Endothelial cell of hepatic sinusoid (primary cell): ENCODE results near the gene HOXA13.

Experiments used
- in situ Hi-C: cut with HindIII; loops from 2 replicates; pipeline ENCODE4 v1.10.0; 2017; ENCODE audit warnings: low sequenced_read_pairs

Gene HOXA13

DNA sequence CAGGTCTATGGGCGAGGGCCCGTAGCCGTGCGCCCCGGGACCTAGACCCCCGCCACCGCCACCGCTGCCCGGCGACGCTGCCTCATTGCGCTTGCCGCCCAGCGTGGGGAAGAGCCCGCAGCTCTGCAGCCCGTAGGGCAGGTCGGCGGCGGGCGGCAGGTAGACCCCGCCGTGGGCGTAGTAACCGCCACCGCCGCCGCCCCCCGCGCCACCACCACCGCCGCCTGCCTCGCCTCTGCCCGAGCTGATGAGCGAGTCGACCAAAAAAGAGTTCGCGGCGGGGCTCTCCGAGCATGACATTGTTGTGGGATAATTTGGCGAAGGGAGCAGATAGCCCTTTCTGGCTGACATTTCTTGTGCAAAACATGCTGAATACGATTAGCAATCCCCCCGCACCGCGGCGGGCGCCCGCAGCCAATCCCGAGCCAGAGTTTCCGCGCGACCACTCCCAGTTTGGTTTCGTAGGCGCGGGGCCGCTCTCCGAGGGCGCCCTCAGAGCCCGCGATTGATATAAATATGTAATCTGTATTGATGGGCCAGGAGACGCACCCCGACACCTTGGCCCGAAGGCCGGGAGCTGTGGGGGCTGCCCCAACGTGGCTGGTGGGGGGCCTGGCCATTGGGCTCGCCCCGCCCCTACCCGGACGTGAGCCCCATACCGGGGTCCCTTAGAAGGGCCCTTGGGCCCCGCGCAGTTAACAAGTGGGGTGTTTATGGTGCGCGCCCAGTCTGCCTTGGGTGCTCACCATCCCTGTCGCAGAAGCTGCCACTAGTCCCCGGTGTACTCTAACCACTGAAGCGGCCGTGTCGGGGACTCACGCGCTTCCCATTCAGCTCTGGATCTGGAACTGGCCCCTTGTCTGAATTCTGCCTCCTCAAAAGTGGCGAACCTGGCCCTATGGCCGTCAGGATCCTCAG, 25.7 kb downstream of the HOXA13 start, which contains the start of gene HOXA10:
Gene HOXA10 (minus strand): TSS at position 365 of the 918 bp plus-strand sequence. CDS start 14 bp downstream, at position 351.
- in situ Hi-C loops = loop anchor here (25.0 kb wide), 1 partner anchor 1287 kb away; no protein-coding TSS in a partner anchor

DNA sequence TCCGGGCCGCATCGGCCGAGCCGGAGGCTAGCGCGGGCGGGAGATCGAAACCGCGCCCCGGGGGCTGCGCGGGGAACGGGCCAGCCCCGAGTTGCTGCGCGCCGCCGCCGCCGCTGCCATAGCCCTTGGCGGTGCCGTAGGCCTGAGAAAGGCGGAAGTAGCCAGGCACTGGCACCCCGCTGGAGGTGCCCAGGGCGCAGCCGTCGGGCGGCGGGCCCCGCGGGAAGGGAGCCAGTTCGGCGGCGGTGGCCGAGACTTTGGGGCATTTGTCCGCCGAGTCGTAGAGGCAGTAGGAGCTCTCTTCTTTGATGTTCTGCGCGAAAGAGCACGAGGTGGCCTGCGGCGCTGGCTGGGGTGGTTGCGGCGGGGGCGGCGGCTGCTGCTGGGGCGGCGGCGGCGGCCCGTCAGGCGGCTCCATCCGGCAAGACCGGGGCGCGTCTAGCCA, 26.4 kb downstream of the HOXA13 start:
- in situ Hi-C loops = loop anchor here (25.0 kb wide), 1 partner anchor 1286 kb away; no protein-coding TSS in a partner anchor

GRCh38 chr7:27172823-27173510, 26.9 kb downstream of the HOXA13 start:
- in situ Hi-C loops = loop anchor here (25.0 kb wide), 1 partner anchor 1286 kb away; no protein-coding TSS in a partner anchor

DNA sequence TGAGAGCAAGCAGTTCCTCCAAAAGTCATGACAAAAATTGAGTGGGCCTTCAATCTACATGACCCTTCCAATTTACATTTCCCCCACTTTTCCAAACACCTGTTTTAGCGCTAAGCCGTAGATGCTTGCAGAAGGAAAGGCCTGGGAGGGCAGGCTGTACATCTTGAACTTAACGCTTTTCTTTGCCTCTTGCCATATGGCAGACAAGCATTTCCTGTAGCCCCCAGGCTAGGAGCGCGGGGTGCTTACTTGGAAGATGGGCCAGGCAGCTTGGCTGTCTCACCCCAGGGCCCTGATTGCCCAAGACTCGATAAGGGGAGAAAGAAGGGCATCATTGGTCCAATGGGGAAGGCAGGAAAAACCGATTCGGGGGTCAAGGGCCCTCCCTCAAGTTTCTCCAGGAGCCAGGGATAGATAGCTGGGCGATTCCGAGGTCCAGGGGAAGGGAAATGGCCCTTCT, 27.5 kb downstream of the HOXA13 start:
- in situ Hi-C loops = loop anchor here (25.0 kb wide), 1 partner anchor 1285 kb away; no protein-coding TSS in a partner anchor

DNA sequence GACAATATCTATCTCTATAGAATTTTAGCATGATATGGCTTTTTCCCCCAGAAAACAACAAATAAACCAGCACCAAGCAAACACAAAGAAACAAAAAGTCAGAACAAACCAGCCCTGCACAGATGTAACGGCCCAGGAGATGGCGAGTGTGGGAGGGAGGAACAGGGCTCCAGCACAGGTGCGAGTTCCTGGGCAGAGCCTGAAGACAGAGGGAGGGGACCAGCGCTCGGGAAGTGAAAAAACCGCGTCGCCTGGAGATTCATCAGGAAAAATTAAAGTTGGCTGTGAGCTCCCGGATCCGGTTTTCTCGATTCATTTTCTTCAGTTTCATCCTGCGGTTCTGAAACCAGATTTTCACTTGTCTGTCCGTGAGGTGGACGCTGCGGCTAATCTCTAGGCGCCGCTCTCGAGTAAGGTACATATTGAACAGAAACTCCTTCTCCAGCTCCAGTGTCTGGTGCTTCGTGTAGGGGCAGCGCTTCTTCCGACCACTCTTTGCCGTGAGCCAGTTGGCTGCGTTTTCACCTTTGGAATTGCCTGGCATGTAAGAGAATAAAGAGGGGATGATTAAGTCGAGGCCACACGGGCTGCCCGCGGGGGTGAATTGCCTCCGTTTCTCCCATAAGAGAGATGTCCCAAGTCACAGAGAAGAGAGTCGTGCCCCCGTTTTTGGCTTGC, 28.1 kb downstream of the HOXA13 start:
- in situ Hi-C loops = loop anchor here (25.0 kb wide), 1 partner anchor 1284 kb away; no protein-coding TSS in a partner anchor

DNA sequence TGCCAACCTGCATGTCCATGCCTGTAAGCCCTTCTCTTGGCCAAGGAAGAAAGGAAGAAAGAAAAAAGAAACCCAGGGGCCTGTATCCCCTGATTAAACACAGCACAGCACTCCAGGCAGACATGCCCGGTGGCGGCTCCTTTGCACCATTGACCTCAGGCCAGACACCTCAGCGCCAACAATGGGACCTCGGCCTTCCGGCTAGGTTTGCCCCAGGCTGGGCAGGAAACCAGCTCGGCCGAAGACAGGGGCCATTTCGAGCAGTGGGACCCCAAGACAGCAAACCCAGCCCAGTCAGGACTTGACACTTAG, 28.6 kb downstream of the HOXA13 start:
- in situ Hi-C loops = loop anchor here (25.0 kb wide), 1 partner anchor 1284 kb away; no protein-coding TSS in a partner anchor

DNA sequence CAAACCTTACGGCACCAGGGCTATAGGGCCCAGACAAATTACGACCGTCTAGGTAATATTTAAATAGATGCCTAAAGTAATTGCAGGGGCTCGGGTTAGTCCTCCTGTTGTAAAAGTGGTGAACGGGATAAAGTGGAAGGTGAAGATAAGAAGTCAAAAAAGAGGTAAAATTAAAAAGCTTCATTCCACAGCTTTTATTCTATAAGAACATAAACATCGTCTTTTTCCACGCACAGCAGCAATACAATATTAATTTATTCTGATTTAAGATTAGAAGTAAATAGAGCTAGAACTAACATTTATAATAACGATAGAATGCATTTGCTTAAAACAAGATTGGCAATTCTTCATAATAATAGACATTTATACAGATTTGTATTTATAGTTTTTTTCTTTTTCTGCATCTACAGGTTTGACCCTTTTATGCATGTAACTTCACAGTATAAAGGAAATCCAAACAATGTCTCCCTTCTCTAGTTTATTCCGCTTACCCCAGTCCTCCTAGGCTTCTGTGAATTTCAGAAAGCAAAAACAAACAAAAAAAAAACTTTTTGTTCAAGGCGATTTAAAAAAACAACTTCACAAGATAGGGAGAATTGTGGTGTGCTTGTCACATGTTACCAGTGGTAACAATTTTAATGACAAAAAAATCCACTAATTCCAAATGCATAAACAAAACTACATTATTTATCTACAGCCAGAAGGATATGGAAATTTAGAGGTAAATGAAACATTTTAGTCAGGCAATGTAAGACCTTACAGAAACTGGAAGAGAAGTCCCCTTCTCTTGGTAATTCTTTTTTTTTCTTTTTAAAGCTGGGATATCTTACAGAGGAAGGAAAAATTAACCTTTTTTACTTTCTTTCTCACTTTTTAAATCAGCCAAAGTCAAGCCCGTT, 29.2 kb downstream of the HOXA13 start:
- in situ Hi-C loops = loop anchor here (25.0 kb wide), 1 partner anchor 1283 kb away; no protein-coding TSS in a partner anchor

DNA sequence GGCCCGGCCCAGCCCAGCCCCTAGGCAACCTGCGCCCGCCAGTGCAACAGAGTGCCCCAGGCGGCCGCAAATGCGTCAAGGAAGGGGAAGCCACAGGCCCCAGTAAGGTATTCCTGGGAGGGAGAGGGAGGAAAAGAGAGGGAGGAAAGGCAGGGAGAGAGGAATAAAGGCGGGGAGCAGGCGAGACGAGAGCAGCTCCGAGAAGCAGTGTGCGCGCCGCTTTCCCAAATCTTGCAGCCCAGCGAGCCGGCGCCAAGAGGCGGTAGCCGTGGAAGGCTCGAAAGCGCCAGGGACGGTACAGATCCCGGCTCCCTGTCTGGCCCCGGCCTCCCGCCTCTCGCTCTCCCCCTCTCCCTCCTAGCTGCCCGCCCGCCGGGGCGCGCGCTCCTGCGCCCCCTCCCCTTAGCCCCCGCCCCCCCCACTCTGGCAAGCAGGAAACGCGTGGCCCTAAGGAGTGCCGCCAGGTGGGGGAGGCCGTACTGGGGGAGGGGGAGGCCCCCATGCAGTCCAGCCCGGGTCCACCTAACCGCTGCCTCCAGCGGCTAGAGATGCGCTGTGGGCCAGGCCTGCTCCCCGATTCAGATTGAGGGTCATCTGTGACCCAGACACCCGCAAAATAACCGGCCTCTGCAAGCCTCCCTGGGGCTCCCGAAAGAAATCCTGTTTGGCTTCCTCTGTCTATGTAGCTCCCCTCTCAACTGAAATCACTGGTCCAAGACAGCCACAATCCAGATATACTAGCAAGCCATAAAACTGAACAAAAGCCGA, 30.0 kb downstream of the HOXA13 start:
- in situ Hi-C loops = loop anchor here (10.0 to 25.0 kb wide), 2 partner anchors 1095 to 1283 kb away; no protein-coding TSS in a partner anchor

DNA sequence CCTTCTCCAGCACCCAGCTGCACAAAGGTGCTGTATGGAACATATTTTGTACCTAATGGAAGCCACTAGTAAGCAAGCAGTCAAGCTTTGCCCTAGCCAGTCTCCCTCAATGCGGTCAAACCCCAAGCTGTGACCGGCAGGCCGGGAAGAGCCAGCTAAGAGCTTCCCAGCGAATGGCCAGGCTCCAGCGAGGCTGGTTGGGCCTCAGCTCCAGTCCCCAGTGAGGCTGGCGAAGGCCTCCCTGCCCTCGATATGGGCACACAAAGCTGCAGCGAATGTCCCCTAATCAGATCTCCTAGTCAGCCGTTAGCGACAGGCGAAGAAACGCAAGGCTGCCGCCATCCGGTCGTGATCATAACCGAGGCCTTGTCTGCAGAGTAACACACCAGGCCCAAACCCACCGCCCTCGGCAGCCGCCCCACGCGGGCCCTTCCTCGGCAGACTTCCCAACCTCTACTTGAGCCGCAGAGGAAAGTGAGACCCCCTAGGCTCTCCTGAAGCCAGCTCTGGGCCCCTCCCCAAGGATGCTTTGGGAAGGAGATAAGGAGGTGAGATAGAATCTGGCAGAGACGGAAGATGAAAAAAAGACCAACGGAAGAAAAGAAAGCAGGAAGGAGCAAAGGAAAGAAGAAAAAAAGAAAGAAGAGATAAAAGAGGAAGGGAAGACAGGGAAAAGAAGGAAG, 31.5 kb downstream of the HOXA13 start:
- in situ Hi-C loops = loop anchor here (10.0 to 25.0 kb wide), 2 partner anchors 1094 to 1281 kb away; no protein-coding TSS in a partner anchor

- in situ Hi-C loops = loop anchor here (10.0 to 25.0 kb wide), 2 partner anchors 1093 to 1281 kb away; no protein-coding TSS in a partner anchor
Measured at GRCh38 chr7:27167916-27168264, 32.0 kb downstream of the HOXA13 start.

GRCh38 chr7:27166531-27167505, 33.1 kb downstream of the HOXA13 start:
- in situ Hi-C loops = loop anchor here (10.0 to 25.0 kb wide), 2 partner anchors 1092 to 1280 kb away; no protein-coding TSS in a partner anchor

DNA sequence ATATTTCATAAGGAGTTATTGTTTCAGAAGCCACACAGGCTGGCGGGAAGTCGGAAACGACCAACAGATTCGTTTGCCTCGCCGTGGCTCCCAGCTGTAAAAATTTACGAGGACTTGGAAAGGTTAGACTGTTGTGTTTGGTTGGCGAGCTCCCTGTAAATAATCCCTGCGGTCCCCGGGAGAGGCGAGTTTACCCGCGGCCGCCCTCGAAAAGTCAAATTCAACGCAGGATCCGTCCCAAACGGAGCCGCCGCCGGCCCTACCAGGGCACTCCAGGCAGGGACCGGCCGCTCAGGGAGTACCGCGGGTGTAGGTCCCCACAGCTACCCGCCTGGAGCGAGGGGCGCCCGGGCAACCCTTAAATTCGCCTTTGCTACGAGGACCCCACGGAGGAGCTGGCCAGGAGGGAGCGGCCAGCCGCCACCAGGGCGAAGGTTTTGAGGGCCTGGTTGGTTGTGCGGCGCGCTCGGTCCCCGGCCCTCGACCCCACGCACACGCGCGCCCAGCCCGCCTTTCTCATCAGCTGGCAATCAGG, 33.8 kb downstream of the HOXA13 start:
- in situ Hi-C loops = loop anchor here (10.0 to 25.0 kb wide), 2 partner anchors 1091 to 1279 kb away; no protein-coding TSS in a partner anchor

DNA sequence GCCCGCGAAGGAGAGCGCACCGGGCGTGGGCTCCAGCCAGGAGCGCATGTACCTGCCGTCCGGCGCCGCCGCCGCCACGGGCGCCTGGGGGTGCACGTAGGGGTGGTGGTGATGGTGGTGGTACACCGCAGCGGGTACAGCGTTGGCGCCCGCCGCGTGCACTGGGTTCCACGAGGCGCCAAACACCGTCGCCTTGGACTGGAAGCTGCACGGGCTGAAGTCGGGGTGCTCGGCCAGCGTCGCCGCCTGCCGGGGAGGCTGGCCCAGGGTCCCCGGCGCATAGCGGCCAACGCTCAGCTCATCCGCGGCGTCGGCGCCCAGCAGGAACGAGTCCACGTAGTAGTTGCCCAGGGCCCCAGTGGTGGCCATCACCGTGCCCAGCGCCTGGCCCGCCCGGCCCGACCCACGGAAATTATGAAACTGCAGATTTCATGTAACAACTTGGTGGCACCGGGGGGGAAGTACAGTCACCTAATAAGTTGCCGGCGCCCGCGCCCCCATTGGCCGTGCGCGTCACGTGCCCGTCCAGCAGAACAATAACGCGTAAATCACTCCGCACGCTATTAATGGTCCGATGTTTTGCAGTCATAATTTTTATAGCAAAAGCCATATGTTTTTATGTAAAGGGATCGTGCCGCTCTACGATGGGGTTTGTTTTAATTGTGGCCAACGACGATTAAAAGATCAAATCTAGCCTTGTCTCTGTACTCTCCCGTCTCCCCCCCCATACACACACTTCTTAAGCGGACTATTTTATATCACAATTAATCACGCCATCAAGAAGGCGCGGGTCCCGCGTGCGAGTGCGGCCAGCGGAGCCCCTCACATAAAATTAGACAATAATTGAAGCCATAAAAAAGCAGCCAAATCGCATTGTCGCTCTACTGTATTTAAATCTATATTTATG, 34.5 kb downstream of the HOXA13 start, which contains the start of gene HOXA9:
Gene HOXA9 (minus strand): TSS at position 449 of the 907 bp plus-strand sequence. CDS start 80 bp downstream, at position 369.
- in situ Hi-C loops = loop anchor here (10.0 to 25.0 kb wide), 2 partner anchors 1091 to 1278 kb away; no protein-coding TSS in a partner anchor

DNA sequence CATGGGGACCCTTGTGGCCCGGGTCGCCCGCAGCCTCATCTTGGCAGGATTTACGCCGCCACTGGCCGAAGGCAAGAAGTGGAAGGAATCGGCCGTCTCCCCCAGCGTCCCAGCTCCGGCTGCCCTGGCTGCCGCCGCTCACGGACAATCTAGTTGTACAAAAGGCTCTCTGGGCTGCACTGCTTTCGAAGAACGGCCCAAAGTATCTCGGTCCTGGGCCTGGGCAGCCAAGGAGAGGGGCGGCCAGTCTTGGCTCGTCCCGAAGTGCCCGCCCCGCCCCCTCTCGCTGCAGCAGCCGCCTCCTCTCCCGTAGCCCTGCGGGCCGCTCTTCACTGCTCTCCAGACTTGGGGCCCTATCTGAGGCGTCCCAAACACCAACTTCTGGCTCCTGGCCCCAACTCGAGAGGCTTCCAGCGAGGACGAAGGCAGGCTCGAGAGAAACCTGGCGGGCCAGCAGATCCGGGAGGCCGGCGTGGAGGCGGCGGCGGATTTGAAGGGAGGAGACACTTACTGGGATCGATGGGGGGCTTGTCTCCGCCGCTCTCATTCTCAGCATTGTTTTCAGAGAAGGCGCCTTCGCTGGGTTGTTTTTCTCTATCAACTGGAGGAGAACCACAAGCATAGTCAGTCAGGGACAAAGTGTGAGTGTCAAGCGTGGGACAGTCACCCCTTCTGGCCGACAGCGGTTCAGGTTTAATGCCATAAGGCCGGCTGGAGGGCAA, 35.4 kb downstream of the HOXA13 start:
- in situ Hi-C loops = loop anchor here (5.0 to 25.0 kb wide), 4 partner anchors 37 to 1277 kb away; no protein-coding TSS in a partner anchor

DNA sequence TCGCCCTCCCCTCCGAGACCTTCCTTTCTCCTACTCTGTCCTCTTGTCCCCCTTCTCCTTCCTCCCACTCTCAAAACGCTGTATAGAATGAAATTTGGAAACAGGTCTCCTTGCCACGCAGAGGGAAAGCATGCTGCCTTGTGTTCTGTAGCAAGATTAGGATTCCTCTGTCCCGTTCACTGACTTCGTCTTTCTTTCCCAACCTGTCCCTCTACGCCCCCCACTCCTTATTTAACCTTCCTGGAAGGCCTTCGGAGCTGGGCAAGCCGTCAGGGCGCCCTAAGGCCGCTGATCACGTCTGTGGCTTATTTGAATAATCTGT, 35.9 kb downstream of the HOXA13 start:
- in situ Hi-C loops = loop anchor here (5.0 to 25.0 kb wide), 4 partner anchors 37 to 1277 kb away; no protein-coding TSS in a partner anchor
